C4-2B (cell line): Measurements from ENCODE around the gene PDE8B.

Source experiments
- CTCF ChIP-seq: fragments of 450-650 bp; conservative IDR thresholded peaks from 2 replicates; pipeline ENCODE4 v1.5.1; 2017; ENCODE audit warnings: mild to moderate bottlenecking
- ZFX ChIP-seq: fragments of 450-650 bp; IDR thresholded peaks from 2 replicates; pipeline ENCODE4 v1.6.1; 2017

- TF ChIP-seq CTCF = no peak
- no peak for TF ChIP-seq ZFX
Measured at GRCh38 chr5:77454123-77454522, 243.6 kb downstream of the PDE8B start.
